ENCODE data around the gene IL13. TPM values are rescaled to one million over a fixed set of nuclear protein-coding genes. Genes with fewer than 3 reads are reported as not detected.

Gene IL13
- total RNA-seq, 3 donors from 2014 or later = not detected

GRCh38 chr5:132669455-132669820 is 11.5 kb downstream of the IL13 start:
- ATAC-seq (no peak), DNase-seq (no peak)
- intact Hi-C loops (cut with DNase I, micrococcal nuclease) = no loop called here
- no peak overlapping the region for H3K4me3 ChIP-seq
- H3K36me3 ChIP-seq (ENCODE audit: low read depth) = no peaks in the 10 kb centered on the region
- H3K9me3 ChIP-seq = no peaks in the 10 kb centered on the region
- no peak for TF ChIP-seq CTCF (IDR thresholded peaks at IDR 0.05)
- no peaks in the 10 kb centered on the region for H3K4me1 ChIP-seq (ENCODE audit: low read depth)

- Histone ChIP-seq H3K9me3 (no peaks in the 10 kb centered on the region), H3K4me1 (ENCODE audit: low read depth) (no peaks in the 10 kb centered on the region), H3K4me3 (no peak overlapping the region), H3K36me3 (ENCODE audit: low read depth) (no peaks in the 10 kb centered on the region)
- TF ChIP-seq CTCF (IDR thresholded peaks at IDR 0.05) = no peak
- ATAC-seq (no peak), DNase-seq (no peak)
- intact Hi-C loops (cut with DNase I, micrococcal nuclease) = no loop called here
These were observed 12.3 kb downstream of the IL13 start for GRCh38 chr5:132669966-132670882.

GRCh38 chr5:132671000-132671399 is 13.0 kb downstream of the IL13 start:
- DNase-seq (no peak), ATAC-seq (no peak)
- H3K4me3 ChIP-seq = no peak overlapping the region
- H3K9me3 ChIP-seq = no peaks in the 10 kb centered on the region
- intact Hi-C loops (cut with DNase I, micrococcal nuclease) = no loop called here
- no peaks in the 10 kb centered on the region for H3K36me3 ChIP-seq (ENCODE audit: low read depth)
- no peaks in the 10 kb centered on the region for H3K4me1 ChIP-seq (ENCODE audit: low read depth)
- no peak for TF ChIP-seq CTCF (IDR thresholded peaks at IDR 0.05)

- no peak for DNase-seq
- no peaks in the 10 kb centered on the region for H3K36me3 ChIP-seq (ENCODE audit: low read depth)
- no peaks in the 10 kb centered on the region for H3K9me3 ChIP-seq
- TF ChIP-seq CTCF (IDR thresholded peaks at IDR 0.05) = no peak
- intact Hi-C loops (cut with DNase I, micrococcal nuclease) = no loop called here
- no peaks in the 10 kb centered on the region for H3K4me1 ChIP-seq (ENCODE audit: low read depth)
- no peak for ATAC-seq
- H3K4me3 ChIP-seq = no peak overlapping the region
These were observed 15.5 kb downstream of the IL13 start for GRCh38 chr5:132673488-132673887.

GRCh38 chr5:132673939-132674630 is 16.1 kb downstream of the IL13 start, which contains the start of gene IL4:
TSS of gene IL4 (plus strand) at chr5:132673989. CDS start at chr5:132674051, 62 bp downstream.
- DNase-seq (no peak), ATAC-seq (no peak)
- no peak for TF ChIP-seq CTCF (IDR thresholded peaks at IDR 0.05)
- H3K4me1 ChIP-seq (ENCODE audit: low read depth) = no peaks in the 10 kb centered on the region
- intact Hi-C loops (cut with DNase I, micrococcal nuclease) = no loop called here
- H3K36me3 ChIP-seq (ENCODE audit: low read depth) = no peaks in the 10 kb centered on the region
- H3K9me3 ChIP-seq = no peaks in the 10 kb centered on the region
- no peak within 1 kb of the TSS for H3K4me3 ChIP-seq

All from mucosa of descending colon (tissue), 3 donors.